NCI-H748 (cell line): Measurements from ENCODE around the gene ANKRD11.
"Not testable (repeated sequence)": the region's sequence is repeated elsewhere in the genome, so short reads cannot be mapped to it uniquely, and the experiment has no call there.

ENCODE experiments used
- DNase-seq: peaks from one replicate; lab custom pipeline; 2025; ENCODE audit not compliant: unreplicated experiment; lab: John Stamatoyannopoulos, UW

ANKRD11 gene

DNA sequence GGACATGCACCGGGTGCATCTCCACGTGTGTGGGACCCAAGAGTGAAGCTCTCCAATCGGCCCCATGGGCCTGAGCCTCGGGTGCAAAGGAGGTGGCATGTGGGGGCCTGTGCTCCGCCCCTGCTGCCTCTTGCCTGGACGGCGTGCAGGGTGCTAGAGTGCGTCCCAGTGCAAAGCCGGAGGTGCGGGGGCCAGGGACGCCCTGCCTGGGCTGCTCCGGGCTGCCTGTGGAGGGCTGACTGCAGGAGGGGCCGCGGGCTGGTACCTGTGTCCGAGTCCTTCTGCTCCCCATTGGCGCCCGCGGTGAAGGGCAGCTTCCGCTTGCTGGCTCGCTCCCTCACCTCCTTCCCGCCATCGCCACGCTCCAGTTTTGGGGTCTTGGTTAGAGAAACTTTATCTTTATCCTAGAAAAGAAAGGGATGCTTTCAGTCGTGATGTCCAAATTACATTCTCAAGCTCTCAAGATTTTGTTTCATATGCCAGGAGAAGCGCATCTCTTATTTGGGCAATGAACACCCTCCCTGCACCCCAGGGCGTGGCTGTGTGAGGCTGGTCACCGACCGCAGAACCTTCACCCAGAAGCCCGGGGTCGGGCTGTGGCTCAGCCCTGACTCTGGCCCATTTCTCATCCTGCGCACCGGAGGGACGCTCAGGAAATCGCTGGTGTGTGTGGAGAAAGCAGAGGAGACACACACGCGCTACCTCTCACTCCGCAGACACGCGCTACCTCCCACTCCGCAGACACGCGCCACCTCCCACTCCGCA lies 185.2 kb downstream of the ANKRD11 start:
- no peak for DNase-seq

- DNase-seq: no peak
These were observed 186.0 kb downstream of the ANKRD11 start for GRCh38 chr16:89304181-89304851.

GRCh38 chr16:89303617-89304016 lies 186.7 kb downstream of the ANKRD11 start:
- DNase-seq: no peak

- DNase-seq: no peak
These were observed 189.4 kb downstream of the ANKRD11 start for GRCh38 chr16:89300976-89301360.

DNA sequence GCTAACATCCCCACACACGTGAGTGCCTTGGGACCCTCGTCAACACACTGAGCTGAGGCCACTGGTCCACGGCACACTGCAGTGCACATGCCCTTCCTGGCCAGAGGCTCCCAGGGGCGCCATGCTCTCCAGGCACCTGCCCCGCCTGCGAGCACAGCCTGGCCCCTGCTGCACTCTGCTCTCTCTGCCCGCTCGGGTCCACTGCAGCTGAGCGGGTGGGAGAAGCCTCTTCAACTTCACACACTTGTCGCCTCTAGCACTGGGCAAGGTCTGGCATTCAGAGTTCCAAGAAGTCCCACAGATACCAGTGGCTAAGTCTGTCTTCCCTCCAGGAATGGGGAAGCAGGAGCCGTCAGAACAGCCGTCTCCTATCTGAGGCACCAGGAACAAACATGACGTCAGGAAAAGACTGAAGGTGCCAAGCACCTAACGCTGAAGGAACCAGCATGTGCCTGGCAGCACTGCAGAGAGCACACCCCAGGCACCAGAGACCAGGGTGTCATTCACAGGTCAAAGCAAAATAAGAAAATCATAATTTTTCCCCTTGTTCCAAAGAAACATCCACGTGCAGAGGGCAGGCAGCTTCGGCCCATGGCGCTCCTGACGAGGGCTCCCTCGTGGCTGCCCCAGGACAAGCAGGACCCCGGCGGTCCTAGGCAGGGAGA lies 189.9 kb downstream of the ANKRD11 start:
- no peak for DNase-seq

DNA sequence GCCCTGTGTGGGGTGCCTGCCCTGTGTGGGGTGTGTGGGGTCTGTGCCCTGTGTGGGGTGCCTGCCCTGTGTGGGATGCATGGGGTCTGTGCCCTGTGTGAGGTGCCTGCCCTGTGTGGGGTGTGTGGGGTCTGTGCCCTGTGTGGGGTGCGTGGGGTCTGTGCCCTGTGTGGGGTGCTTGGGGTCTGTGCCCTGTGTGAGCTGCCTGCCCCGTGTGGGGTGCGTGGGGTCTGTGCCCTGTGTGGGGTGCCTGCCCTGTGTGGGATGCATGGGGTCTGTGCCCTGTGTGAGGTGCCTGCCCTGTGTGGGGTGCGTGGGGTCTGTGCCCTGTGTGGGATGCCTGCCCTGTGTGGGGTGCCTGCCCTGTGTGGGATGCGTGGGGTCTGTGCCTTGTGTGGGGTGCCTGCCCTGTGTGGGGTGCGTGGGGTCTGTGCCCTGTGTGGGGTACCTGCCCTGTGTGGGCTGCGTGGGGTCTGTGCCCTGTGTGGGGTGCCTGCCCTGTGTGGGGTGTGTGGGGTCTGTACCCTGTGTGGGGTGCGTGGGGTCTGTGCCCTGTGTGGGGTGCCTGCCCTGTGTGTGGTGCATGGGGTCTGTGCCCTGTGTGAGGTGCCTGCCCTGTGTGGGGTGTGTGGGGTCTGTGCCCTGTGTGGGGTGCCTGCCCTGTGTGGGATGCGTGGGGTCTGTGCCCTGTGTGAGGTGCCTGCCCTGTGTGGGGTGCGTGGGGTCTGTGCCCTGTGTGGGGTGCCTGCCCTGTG lies 190.8 kb downstream of the ANKRD11 start:
- not testable (repeated sequence) for DNase-seq

- DNase-seq: no peak
These were observed 191.6 kb downstream of the ANKRD11 start for GRCh38 chr16:89298623-89299225.

- DNase-seq: no peak
These were observed 192.3 kb downstream of the ANKRD11 start for GRCh38 chr16:89297910-89298545.

- DNase-seq: no peak
These were observed 193.0 kb downstream of the ANKRD11 start for GRCh38 chr16:89297156-89297874.

- DNase-seq: no peak
These were observed 194.4 kb downstream of the ANKRD11 start for GRCh38 chr16:89295915-89296314.

DNA sequence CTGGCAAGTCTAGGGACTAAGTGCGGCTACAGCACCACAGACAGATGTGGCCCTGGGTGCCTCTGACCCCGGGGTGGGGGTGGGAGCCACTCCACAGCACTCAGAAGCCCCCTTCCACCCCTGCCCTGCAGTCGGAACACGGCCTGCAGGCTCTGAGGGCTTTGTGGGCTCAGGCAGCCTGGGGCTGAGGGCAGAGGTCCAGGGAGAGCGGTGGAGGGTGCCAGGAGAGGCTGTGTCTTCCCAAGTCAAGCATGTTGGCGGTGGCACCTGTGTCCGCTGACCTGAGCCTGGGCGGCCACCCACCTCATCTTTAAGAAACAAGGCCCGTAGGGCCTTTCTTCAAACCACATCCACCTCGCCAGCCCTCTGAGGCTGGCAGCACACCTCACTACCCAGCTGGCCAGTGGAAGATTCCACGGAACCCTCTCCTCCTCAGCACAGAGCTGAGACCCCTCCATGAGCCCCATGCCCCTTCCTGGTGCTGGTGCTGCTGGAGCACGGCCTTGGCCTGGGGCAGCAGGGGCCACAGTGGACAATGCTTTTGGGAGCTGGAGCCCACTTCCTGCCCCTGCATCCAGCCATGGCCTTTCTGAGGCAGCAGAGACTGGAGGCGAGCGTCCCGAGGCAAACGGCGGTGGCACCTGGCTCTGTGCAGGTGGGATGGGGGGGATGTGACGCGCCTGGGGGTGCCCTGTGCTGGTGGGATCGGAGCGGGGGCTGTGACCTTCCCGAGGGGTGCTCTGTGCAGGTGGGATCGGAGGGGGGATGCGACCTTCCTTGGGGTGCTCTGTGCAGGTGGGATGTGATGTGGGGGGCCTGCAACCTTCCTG lies 195.1 kb downstream of the ANKRD11 start:
- DNase-seq: no peak

DNA sequence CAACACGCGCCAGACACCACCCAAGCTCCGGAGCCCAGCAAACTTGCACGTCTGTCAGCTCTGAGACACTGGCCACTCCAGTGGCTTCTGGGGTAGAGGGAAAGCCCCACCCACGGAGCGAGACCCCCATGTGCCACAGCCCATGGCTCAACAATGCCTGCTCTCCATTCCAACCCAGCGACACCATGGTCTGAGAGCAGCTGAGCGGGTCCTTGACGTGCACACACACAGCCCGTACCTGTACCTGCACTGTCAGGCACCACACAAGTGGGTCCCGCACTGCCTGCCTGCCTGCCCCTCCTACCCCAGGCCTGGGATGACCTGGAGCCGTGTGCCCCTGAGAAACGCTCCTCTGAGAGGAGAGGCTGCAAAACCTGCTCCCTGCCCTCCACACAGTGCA lies 195.9 kb downstream of the ANKRD11 start:
- DNase-seq: no peak

- no peak for DNase-seq
These were observed 196.9 kb downstream of the ANKRD11 start for GRCh38 chr16:89293276-89294143.

DNA sequence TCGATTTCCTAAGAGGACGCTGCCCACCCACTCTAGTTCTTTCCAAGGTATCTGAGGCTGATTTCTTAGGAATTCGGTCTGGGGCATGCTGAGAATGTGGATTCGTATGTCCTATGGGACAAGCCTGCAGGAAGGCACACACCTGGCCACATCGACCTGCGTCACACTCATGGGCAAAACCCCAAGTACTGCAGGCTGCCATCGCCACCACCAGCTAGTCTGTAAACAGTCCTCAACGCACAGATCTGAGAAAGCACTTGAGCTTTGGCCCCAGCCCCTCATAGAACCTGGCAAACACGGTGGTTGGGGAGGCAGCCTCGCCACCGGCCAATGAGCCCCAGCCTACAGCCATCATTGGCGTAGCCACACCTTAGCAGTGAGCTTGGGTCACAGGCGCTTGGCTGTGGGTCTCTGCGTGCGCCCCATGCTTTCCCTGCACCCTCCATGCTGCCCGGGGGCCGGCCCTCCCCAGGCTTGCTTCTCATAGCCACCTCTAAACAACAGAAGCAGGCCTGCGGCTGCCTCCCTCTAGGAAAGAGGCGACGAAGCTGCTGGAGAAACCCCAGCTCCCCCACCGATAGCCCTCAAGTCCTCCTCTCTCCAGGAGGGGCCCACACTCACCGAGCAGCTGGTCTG lies 197.8 kb downstream of the ANKRD11 start:
- DNase-seq: no peak

- DNase-seq: no peak
These were observed 198.6 kb downstream of the ANKRD11 start for GRCh38 chr16:89291776-89292175.

DNA sequence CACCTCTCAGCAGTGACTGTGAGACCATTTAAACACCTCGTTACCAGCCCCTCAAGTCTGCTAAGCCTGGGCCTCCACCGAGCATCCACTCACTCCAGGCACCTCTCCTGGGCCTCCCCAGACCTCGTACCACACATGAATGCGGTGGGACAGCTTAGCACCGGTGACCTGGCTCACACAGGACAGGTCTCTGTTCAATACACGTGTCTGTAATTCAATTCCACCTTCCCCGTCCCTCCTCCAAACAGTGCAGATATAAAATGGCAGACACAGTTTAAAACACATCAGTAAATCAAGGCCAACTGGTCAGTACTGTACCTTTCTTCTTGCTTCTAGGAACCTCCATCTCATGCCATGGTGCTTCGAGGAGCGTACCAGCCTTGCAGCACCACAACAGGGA lies 199.0 kb downstream of the ANKRD11 start:
- no peak for DNase-seq

DNA sequence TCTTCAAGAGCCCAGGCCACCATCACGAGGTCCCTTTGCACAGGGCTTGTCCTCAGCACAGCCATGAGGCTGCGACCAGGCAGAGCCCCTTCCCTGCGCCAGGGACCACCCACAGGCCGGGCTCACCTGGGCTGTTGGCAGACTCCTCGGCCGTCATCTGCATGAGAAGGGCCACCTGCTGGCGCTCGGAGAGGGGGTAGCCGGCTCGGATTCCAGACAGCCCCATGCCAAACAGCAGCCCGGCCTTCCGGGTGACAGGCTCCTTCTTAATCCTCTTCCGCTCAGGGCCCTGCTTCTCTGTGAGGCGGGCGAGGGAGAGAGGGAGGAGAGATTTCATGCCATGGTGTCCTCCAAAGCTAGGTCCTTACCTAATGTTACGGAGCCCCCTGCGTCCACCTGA lies 199.5 kb downstream of the ANKRD11 start:
- DNase-seq: no peak

DNA sequence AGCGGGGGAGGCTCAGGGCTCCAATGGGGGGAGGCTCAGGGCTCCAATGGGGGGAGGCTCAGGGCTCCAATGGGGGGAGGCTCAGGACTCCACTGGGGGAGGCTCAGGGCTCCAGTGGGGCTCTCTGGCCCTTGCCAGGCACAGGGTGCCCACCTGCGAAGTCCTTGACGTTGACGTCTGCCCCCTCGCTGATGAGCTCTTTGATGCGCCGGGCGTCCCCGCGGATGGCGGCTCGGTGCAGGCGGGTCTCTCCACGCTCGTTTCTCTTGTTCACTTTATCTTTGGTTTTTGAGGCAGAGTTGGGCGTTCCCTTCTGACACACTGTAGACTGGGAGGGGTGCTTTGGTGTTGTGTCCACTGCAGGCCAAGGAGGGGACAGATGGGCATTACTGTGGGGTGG lies 199.9 kb downstream of the ANKRD11 start:
- DNase-seq: no peak
